Skeletal muscle tissue (tissue), 4 donors: Measurements from ENCODE around the gene CENPU. TPM values are rescaled to one million over a fixed set of nuclear protein-coding genes. Genes with fewer than 3 reads are reported as not detected.

ENCODE experiments used
- H3K27ac ChIP-seq: one replicate; pipeline ENCODE4 v1.7.0; 2013; ENCODE audit warnings: mild to moderate bottlenecking, low read depth, low read length, inconsistent platforms
- H3K27me3 ChIP-seq, 3 donors: one replicate each; pipeline ENCODE4 v1.7.0; 2013; ENCODE audit warnings: low read length in 3 of 3; ENCODE audit not compliant: control insufficient read depth in 3 of 3, insufficient read depth in 3 of 3
- H3K36me3 ChIP-seq, 3 donors: one replicate each; pipeline ENCODE4 v1.7.0; 2013; ENCODE audit warnings: low read length in 3 of 3; ENCODE audit not compliant: control insufficient read depth in 3 of 3, insufficient read depth in 3 of 3
- H3K4me1 ChIP-seq, 3 donors: one replicate each; pipeline ENCODE4 v1.7.0; 2013; ENCODE audit warnings: low read length in 3 of 3, mild to moderate bottlenecking in 3 of 3; ENCODE audit not compliant: control insufficient read depth in 3 of 3, insufficient read depth in 3 of 3
- H3K4me3 ChIP-seq, 3 donors: one replicate each; pipeline ENCODE4 v1.7.0; 2013; ENCODE audit warnings: low read length in 3 of 3
- H3K9ac ChIP-seq, 3 donors: one replicate each; pipeline ENCODE4 v1.7.0; 2013; ENCODE audit warnings: low read length in 3 of 3, mild to moderate bottlenecking in 3 of 3, moderate library complexity in 2 of 3, low read depth in 1 of 3
- H3K9me3 ChIP-seq, 3 donors: one replicate each; pipeline ENCODE4 v1.7.0; 2013; ENCODE audit warnings: low read length in 3 of 3; ENCODE audit not compliant: control insufficient read depth in 3 of 3
- total RNA-seq: library from RNA; depleted of rRNA; stranded (reverse); fragments of >200 nt; gene quantifications from one replicate; pipeline ENCODE4 v1.2.3, GENCODE V29; 2014
- donor health status: Osteomylitis.

Gene CENPU
- total RNA-seq, 1 donor from 2014 or later, result 6.8 TPM

DNA sequence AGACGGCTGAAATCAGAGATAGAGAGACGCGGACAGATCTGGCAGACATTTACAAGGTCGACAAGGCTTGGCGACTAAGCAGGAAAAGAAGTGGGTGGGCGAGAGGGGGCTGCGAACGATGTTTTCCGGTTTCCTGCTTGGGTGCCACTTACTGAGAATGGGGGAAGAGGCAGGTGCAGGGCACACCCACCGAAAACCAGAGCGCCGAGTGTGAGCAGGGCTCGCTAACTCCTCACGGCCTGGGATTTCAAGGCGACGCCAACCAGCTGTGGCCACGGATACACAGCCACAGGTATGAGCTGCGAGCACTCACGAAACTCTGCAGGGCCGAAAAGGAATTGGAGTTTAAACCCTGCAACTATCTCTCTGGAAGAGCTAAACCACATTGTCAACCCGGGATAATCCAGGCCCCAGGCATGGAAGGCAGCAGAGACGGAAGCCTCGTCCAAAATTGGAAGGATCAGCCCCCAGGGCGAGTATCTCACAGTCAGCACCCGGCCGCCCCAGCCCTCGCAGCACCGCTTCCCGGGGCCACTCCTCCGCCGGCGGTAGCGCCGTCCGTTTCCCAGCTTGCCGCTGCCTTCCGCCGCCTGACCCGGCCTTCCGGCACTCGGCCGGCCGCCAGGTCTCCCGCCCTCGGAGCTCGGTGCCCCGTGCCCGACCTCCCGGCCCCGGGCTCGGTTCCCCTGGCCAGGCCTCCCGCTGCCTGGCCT, 85.4 kb downstream of the CENPU start:
- H3K4me1 ChIP-seq, result peaks cover 38 to 49% (median 42%) of the 10 kb centered on the region in 3 donors
- peak overlapping the region; percentile 84 to 95 (median 91) for H3K4me3 ChIP-seq
- H3K27me3 ChIP-seq, result no peaks in the 10 kb centered on the region
- H3K27ac ChIP-seq, result peak overlapping the region; percentile 96
- H3K9me3 ChIP-seq, result no peaks in the 10 kb centered on the region
- peaks cover 0 to 5% (median 0%) of the 10 kb centered on the region in 3 donors for H3K36me3 ChIP-seq
- H3K9ac ChIP-seq, result peak overlapping the region; percentile 87 to 94 (median 92)

DNA sequence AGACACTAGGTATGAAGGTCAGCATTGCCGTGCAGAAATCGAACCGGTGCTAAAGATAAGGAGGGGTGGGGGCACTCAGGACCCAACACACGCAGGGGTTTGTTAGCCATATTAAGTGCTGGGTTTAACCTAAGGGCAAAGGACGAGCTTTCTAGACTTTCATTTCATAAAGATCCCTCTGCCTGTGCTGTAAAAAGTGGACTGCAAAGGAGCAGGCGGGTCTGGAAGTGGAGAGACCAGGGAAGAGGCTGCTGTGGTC, 85.9 kb downstream of the CENPU start:
- Histone ChIP-seq H3K9ac (peak overlapping the region; percentile 87 to 94 (median 92)), H3K4me1 (peaks cover 35 to 46% (median 42%) of the 10 kb centered on the region in 3 donors), H3K27ac (peak overlapping the region; percentile 96), H3K36me3 (peaks cover 0 to 5% (median 0%) of the 10 kb centered on the region in 3 donors), H3K9me3 (no peaks in the 10 kb centered on the region), H3K4me3 (peak overlapping the region; percentile 84 to 95 (median 91)), H3K27me3 (no peaks in the 10 kb centered on the region)

DNA sequence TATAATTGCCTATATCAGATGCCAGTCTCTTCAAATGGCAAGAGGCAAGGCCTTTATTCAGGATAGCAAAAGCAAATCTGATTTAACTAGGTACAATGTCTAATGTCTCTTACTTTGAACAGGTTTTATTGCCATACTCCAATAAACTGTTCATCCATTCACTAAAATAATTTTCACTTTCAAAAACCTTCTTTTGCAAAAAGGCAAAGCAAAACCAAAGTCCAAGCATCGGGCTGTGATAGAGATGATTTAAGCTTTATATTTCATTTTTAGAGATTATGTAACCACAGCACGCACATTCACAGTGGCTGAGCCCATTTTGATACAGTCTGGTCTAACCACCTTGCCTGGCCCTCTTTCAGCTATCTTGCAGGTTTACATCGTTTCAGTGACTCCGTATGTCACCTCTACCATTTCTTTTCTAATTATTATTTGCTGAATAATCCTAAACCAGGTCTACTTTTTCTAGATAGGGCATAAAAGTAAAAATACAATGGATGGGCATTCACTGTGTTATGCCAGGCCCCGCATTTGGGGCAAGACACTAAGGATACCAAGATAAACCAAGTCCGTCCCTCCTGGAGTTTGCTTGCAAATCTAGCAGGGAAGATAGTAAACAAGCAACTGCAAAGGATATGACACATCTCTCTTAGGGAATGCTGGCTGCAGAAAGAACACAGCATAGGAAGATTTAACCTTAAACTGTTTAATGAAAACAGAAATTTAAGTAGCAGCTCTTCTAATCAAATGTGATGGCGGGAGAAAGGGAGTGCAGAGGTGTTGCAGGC, 86.4 kb downstream of the CENPU start:
- H3K36me3 ChIP-seq, result peaks cover 0 to 5% (median 0%) of the 10 kb centered on the region in 3 donors
- H3K9ac ChIP-seq, result peak overlapping the region; percentile 87 to 94 (median 92)
- H3K4me3 ChIP-seq, result peak overlapping the region; percentile 84 to 95 (median 91)
- H3K27me3 ChIP-seq, result no peaks in the 10 kb centered on the region
- H3K9me3 ChIP-seq, result no peaks in the 10 kb centered on the region
- H3K4me1 ChIP-seq, result peaks cover 34 to 47% (median 42%) of the 10 kb centered on the region in 3 donors
- H3K27ac ChIP-seq, result peak overlapping the region; percentile 96

DNA sequence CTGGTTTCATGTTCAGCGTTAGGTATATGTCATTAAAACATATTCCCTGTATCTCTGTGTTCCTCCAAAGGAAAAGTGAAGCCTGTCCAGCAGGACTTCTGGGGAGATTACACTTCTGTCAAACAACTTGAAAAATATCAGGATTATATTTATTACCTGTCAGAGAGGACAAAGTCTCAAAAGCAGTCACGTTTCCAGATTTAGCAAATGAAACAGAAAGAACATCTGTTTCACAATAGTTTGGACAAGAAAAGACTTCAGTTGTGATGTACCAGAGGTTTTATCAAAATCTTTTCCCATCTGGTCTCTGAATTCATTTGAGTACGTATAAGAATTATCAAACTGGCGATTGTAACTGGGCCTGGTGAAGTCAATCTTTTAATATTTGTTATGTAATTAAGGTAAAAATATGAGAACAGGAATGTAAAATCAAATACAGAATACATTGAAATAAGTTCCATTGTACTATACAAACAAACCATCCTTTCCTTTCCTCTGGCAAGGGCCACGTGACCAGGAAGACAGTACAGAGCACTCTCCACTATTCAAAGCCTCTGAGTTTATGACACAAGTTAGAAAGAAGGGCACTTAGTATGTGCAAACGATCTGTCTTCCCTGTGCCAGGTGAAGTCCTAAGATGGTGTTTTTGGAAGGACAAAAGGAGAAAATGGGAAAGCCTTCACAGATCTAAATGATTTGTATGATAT, 87.8 kb downstream of the CENPU start:
- Histone ChIP-seq H3K4me3 (no peak overlapping the region), H3K36me3 (peaks cover 0 to 5% (median 0%) of the 10 kb centered on the region in 3 donors), H3K9ac (no peak overlapping the region), H3K27ac (no peak overlapping the region), H3K9me3 (no peaks in the 10 kb centered on the region), H3K27me3 (no peaks in the 10 kb centered on the region), H3K4me1 (peaks cover 34 to 47% (median 42%) of the 10 kb centered on the region in 3 donors)

DNA sequence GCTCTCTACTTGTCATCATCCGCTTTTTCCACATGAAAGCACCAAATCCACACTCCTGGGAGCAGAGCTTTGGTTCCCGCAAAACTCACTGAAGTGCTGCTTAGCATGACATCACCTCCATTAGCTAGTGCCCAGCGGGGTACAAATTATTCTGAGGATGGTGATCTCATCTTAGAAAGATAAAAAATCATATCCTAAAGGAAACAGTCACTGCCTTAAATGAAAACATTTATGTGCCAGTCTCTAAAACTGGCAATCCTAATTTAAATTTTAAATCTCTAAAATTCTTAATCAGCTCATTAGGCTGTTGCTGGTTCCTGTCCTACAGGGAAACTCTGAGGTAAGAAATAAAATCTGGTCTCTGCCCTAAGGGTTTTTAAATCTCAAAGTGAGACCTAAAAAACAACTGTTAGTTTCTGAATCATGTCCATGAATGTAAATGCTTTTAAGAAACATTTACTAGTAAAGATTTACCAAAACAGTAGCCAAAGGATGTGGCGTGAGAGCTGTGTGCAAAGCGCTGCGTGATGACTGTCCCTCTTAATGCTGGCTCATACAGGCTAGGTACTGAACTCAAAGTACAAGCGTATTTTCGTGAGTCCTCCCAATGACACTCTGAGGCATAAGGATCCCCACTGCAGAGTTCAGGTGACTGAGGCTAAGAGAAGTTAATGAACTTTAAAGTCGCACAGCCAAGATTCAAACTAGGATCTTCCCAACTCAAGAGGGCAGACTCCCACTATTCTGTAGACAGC, 89.2 kb downstream of the CENPU start:
- H3K27ac ChIP-seq, result no peak overlapping the region
- peaks cover 0 to 5% (median 0%) of the 10 kb centered on the region in 3 donors for H3K36me3 ChIP-seq
- no peak overlapping the region for H3K9ac ChIP-seq
- no peaks in the 10 kb centered on the region for H3K9me3 ChIP-seq
- H3K27me3 ChIP-seq, result no peaks in the 10 kb centered on the region
- H3K4me1 ChIP-seq, result peaks cover 25 to 37% (median 31%) of the 10 kb centered on the region in 3 donors
- H3K4me3 ChIP-seq, result no peak overlapping the region

Other genes with a start within 250 kb of the CENPU start
- gene CASP3, start 84.6 kb downstream of the CENPU start, total RNA-seq, result 29.7 TPM
- 48.0 TPM for gene PRIMPOL, start 84.4 kb downstream of the CENPU start, total RNA-seq
- gene ACSL1, start 91.9 kb upstream of the CENPU start, total RNA-seq, result 123 TPM